Measurements from ENCODE around the gene ZDHHC21. TPM values are rescaled to one million over a fixed set of nuclear protein-coding genes. Genes with fewer than 3 reads are reported as not detected.

ZDHHC21 gene
- total and polyA plus RNA-seq, 2 of the 8 experiments (the other 6 are each of a cell fraction or from before 2014, with no cell fraction given): 1.9 to 6.0 TPM

DNA sequence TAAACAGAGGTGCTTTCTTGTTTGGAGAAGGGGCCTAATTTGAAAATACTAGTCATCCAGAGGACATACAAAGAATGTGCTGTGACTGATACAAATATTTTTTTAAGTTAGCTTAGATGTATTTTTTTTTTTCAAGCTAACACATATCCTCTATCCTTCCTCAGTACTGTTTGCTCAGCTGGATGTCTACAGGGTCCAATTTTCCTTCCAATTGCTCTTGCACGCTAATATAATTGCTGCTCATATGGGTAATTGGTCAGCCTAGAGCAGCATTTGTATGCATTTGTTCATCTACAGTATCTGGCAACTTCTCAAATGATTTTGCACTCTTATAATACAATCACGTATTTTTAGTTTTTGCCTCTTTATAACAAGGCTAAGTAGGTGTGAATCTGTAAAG lies 84.7 kb downstream of the ZDHHC21 start:
- CTCF ChIA-PET (ENCODE audit: partially characterized antibody): interaction anchor here (0.8 to 1.8 kb wide), 5 partner anchors 7 to 179 kb away, joined by 3 to 6 read pairs (median 4); no protein-coding TSS in a partner anchor
- H3K23ac ChIP-seq (ENCODE audit: insufficient read length): no peak overlapping the region
- no peaks in the 10 kb centered on the region for H3K4me1 ChIP-seq (replicated peaks in 1 of 4; ENCODE audit: control insufficient read depth in 3 of 4, insufficient read depth in 4 of 4, low read length in 3 of 4)
- no peak overlapping the region for H2BK15ac ChIP-seq (ENCODE audit: low read length)
- H3K79me1 ChIP-seq (ENCODE audit: low read depth, low read length): no peaks in the 10 kb centered on the region
- no peaks in the 10 kb centered on the region for H3K9me3 ChIP-seq (ENCODE audit: insufficient read depth in 2 of 2, low read depth in 1 of 2, low read length in 1 of 2)
- H4K5ac ChIP-seq (ENCODE audit: insufficient read length, low read depth, low read length): no peak overlapping the region
- no peak overlapping the region for H2AFZ ChIP-seq (ENCODE audit: low read length)
- FAIRE-seq (no peak), DNase-seq (ENCODE audit: low read depth in 1 of 2, low spot score in 2 of 2) (no peak)
- no peaks in the 10 kb centered on the region for H3K79me2 ChIP-seq (ENCODE audit: control insufficient read depth in 1 of 2, insufficient read depth in 2 of 2, low read length in 2 of 2)
- no peak overlapping the region for H3K4me2 ChIP-seq (ENCODE audit: insufficient read depth in 1 of 2, low read depth in 2 of 2, low read length in 2 of 2)
- no peak overlapping the region for H3K4me3 ChIP-seq (ENCODE audit: extremely low read depth in 1 of 4, insufficient read depth in 2 of 4, low read depth in 3 of 4, low read length in 4 of 4)
- H3K36me3 ChIP-seq (ENCODE audit: control insufficient read depth in 2 of 4, insufficient read depth in 4 of 4, low read length in 3 of 4): no peaks in the 10 kb centered on the region; a peak in 2 of 8 replicates
- no peak overlapping the region for H3K14ac ChIP-seq (ENCODE audit: insufficient read length)
- H2BK120ac ChIP-seq (replicated peaks; ENCODE audit: low read depth, low read length): no peak overlapping the region
- no peak overlapping the region for H4K91ac ChIP-seq (replicated peaks; ENCODE audit: insufficient read length, low read length)
- 90% methylated on average over 2 of the region's 2 CpGs; no CpG with 5 or more reads in 1 of the 2 experiments for WGBS, 2 experiments (ENCODE audit: extremely low coverage in 1 of 2, insufficient coverage in 1 of 2, insufficient read length in 1 of 2, insufficient replicate concordance in 2 of 2, low coverage in 1 of 2, low lambda C conversion rate in 2 of 2, missing lambda C conversion rate in 1 of 2)
- H2BK12ac ChIP-seq (ENCODE audit: low read depth, low read length): no peak overlapping the region
- H2AK5ac ChIP-seq (ENCODE audit: low read depth, low read length): no peak overlapping the region
- H3K9ac ChIP-seq (replicated peaks in 1 of 4; ENCODE audit: extremely low read depth in 1 of 4, low read depth in 3 of 4, low read length in 3 of 4): no peak overlapping the region
- H4K8ac ChIP-seq (ENCODE audit: extremely low read depth, insufficient read depth, low read length): no peak overlapping the region
- no peaks in the 10 kb centered on the region for H4K20me1 ChIP-seq (replicated peaks in 1 of 2; ENCODE audit: control insufficient read depth in 1 of 2, insufficient read depth in 2 of 2, low read length in 2 of 2)
- no peak overlapping the region for H3K56ac ChIP-seq (replicated peaks; ENCODE audit: insufficient read length, low read depth, low read length)
- no peak overlapping the region for H3K4ac ChIP-seq (replicated peaks; ENCODE audit: insufficient read length, low read depth, low read length)
- no peak overlapping the region for H3K18ac ChIP-seq (ENCODE audit: extremely low read depth, low read length)
- H3K23me2 ChIP-seq (ENCODE audit: low read depth, low read length): no peaks in the 10 kb centered on the region
- no peaks in the 10 kb centered on the region for H3K27me3 ChIP-seq (replicated peaks in 1 of 4; ENCODE audit: control insufficient read depth in 3 of 4, extremely low read depth in 1 of 4, insufficient read depth in 3 of 4, low read length in 3 of 4)
- no peak overlapping the region for H2BK5ac ChIP-seq (ENCODE audit: low read depth, low read length)
- H3K27ac ChIP-seq (ENCODE audit: low read depth, low read length): no peak overlapping the region
- no peak overlapping the region for H2BK20ac ChIP-seq (ENCODE audit: low read length)
- POLR2A ChIA-PET (ENCODE audit: partially characterized antibody): no interaction called here
- TF ChIP-seq SAP30 (IDR thresholded peaks at IDR 0.05; ENCODE audit: insufficient read depth, insufficient replicate concordance, low read length): no peak
- TF ChIP-seq USF2 (IDR thresholded peaks at IDR 0.05; ENCODE audit: low read length): no peak
- TF ChIP-seq, protein P1, sequence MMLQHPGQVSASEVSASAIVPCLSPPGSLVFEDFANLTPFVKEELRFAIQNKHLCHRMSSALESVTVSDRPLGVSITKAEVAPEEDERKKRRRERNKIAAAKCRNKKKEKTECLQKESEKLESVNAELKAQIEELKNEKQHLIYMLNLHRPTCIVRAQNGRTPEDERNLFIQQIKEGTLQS (IDR thresholded peaks at IDR 0.05; ENCODE audit: insufficient read depth, low read depth, low read length): no peak
- TF ChIP-seq TBP (IDR thresholded peaks at IDR 0.05; ENCODE audit: low read depth, low read length): no peak
- TF ChIP-seq TCF12 (IDR thresholded peaks at IDR 0.05; ENCODE audit: low read depth, low read length): no peak
- TF ChIP-seq FOSL1 (IDR thresholded peaks at IDR 0.05; ENCODE audit: insufficient read depth, low read depth, low read length): no peak
- TF ChIP-seq KDM5A (IDR thresholded peaks at IDR 0.05; ENCODE audit: low read length): no peak
- no peak for TF ChIP-seq NRF1 (IDR thresholded peaks at IDR 0.05; ENCODE audit: low read depth, low read length)
- TF ChIP-seq HDAC6 (IDR thresholded peaks at IDR 0.05; ENCODE audit: low read depth, low read length): no peak
- TF ChIP-seq POU5F1 (IDR thresholded peaks at IDR 0.05; ENCODE audit: low read depth, low read length): no peak
- TF ChIP-seq KDM4A (IDR thresholded peaks at IDR 0.05; ENCODE audit: low read depth, low read length, severe bottlenecking): no peak
- no peak for TF ChIP-seq CTBP2 (IDR thresholded peaks at IDR 0.05; ENCODE audit: borderline replicate concordance, insufficient read depth, insufficient read length, low read length)
- TF ChIP-seq CHD1 (IDR thresholded peaks at IDR 0.05; ENCODE audit: low read depth, low read length): no peak
